HK-2 (cell line): Measurements from ENCODE around the gene RDX.

Experiments used
- DNase-seq: peaks from one replicate; pipeline ENCODE4 v3.0.0-alpha.2; 2018; ENCODE audit not compliant: unreplicated experiment

The RDX gene

GRCh38 chr11:110128161-110128560 lies 168.3 kb downstream of the RDX start:
- no peak for DNase-seq

GRCh38 chr11:110126936-110127335 lies 169.5 kb downstream of the RDX start:
- no peak for DNase-seq

- no peak for DNase-seq
Measured at GRCh38 chr11:110125632-110126031, 170.8 kb downstream of the RDX start.
